GM23338 (cell line): ENCODE measurements around the gene NFATC2IP. TPM values are rescaled to one million over a fixed set of nuclear protein-coding genes. Genes with fewer than 3 reads are reported as not detected.

Source experiments
- ATAC-seq: fragments of 200-7000 bp; cut with Tn5 transposase; 3 replicates; pipeline ENCODE4 v1.9.1; 2020
- DNase-seq: peaks from one replicate; pipeline ENCODE4 v3.0.0-alpha.2; 2015; ENCODE audit warnings: low spot score
- H2AFZ ChIP-seq: fragments of 200-600 bp; sonication (generic); 2 replicates; pipeline ENCODE4 v1.8.0; 2016; ENCODE audit warnings: antibody characterized with exemption, mild to moderate bottlenecking, moderate library complexity
- H3F3A ChIP-seq: fragments of 200-600 bp; sonication (generic); replicated peaks from 2 replicates; pipeline ENCODE4 v1.8.0; 2017; ENCODE audit warnings: antibody characterized with exemption, mixed run types, low read depth
- H3K27ac ChIP-seq: fragments of 200-600 bp; sonication (generic); 2 replicates; pipeline ENCODE4 v1.6.1; 2016; ENCODE audit warnings: low read depth
- H3K27me3 ChIP-seq: fragments of 200-600 bp; sonication (generic); 2 replicates; pipeline ENCODE4 v1.8.0; 2016; ENCODE audit warnings: mild to moderate bottlenecking, mixed run types, moderate library complexity; ENCODE audit not compliant: insufficient read depth
- H3K36me3 ChIP-seq: fragments of 200-600 bp; sonication (generic); 2 replicates; pipeline ENCODE4 v1.8.0; 2016; ENCODE audit warnings: mild to moderate bottlenecking; ENCODE audit not compliant: insufficient read depth
- H3K4me1 ChIP-seq: fragments of 200-600 bp; sonication (generic); 2 replicates; pipeline ENCODE4 v1.8.0; 2016; ENCODE audit warnings: mild to moderate bottlenecking, moderate library complexity; ENCODE audit not compliant: insufficient read depth
- H3K4me2 ChIP-seq: fragments of 200-600 bp; sonication (generic); 2 replicates; pipeline ENCODE4 v1.7.1; 2017; ENCODE audit warnings: mixed run types
- H3K4me3 ChIP-seq: fragments of 200-600 bp; sonication (generic); 2 replicates; pipeline ENCODE4 v1.6.1; 2016; ENCODE audit warnings: mixed run types
- H3K79me2 ChIP-seq: fragments of 200-600 bp; sonication (generic); replicated peaks from 2 replicates; pipeline ENCODE4 v1.8.0; 2017; ENCODE audit warnings: mild to moderate bottlenecking; ENCODE audit not compliant: insufficient read depth
- H3K9me2 ChIP-seq: fragments of 200-600 bp; sonication (generic); 2 replicates; pipeline ENCODE4 v1.8.0; 2017; ENCODE audit not compliant: insufficient read depth
- H4K20me1 ChIP-seq: fragments of 200-600 bp; sonication (generic); replicated peaks from 2 replicates; pipeline ENCODE4 v1.8.0; 2017; ENCODE audit warnings: mild to moderate bottlenecking; ENCODE audit not compliant: insufficient read depth
- H3K27ac Mint-ChIP-seq: 2 replicates; pipeline ENCODE4 v1.8.0; 2020; ENCODE audit warnings: inconsistent platforms, mild to moderate bottlenecking, moderate library complexity, mixed read lengths
- H3K27me3 Mint-ChIP-seq: 3 replicates; pipeline ENCODE4 v1.8.0; 2022; ENCODE audit warnings: low read depth, mild to moderate bottlenecking, moderate library complexity, mixed read lengths, inconsistent platforms; ENCODE audit not compliant: insufficient read depth, poor library complexity
- H3K36me3 Mint-ChIP-seq: 3 replicates; pipeline ENCODE4 v1.8.0; 2021; ENCODE audit warnings: low read depth, mild to moderate bottlenecking, inconsistent platforms, moderate library complexity, mixed read lengths
- H3K4me1 Mint-ChIP-seq: 3 replicates; pipeline ENCODE4 v1.8.0; 2020; ENCODE audit warnings: mild to moderate bottlenecking, inconsistent platforms, mixed read lengths
- H3K4me3 Mint-ChIP-seq: 3 replicates; pipeline ENCODE4 v1.8.0; 2021; ENCODE audit warnings: moderate library complexity, mild to moderate bottlenecking, inconsistent platforms, mixed read lengths
- H3K9me3 Mint-ChIP-seq: 3 replicates; pipeline ENCODE4 v1.8.0; 2020; ENCODE audit warnings: moderate library complexity, mild to moderate bottlenecking, inconsistent platforms, mixed read lengths
- CREB1 ChIP-seq: fragments of 250-450 bp; sonication (Bioruptor Pico); IDR thresholded peaks from 2 replicates; pipeline ENCODE4 v1.5.0; 2020; ENCODE audit warnings: low read depth, mild to moderate bottlenecking, moderate library complexity
- CTCF ChIP-seq, 2 experiments: fragments of 200-600 bp in 1 of 2; sonication (generic) in 1 of 2; conservative IDR thresholded peaks; 2 replicates each; pipeline versions ENCODE4 v1.5.1 to v1.6.1; 2016 to 2017; ENCODE audit warnings: antibody characterized with exemption in 2 of 2, low read depth in 2 of 2, mild to moderate bottlenecking in 2 of 2, moderate library complexity in 1 of 2
- ETS1 ChIP-seq: IDR thresholded peaks from 2 replicates; pipeline ENCODE4 v1.6.1; 2016; ENCODE audit warnings: antibody characterized with exemption
- EZH2 ChIP-seq: fragments of 200-600 bp; sonication (generic); IDR thresholded peaks from one replicate; pipeline ENCODE4 v1.8.0; 2017; ENCODE audit warnings: antibody characterized with exemption, mild to moderate bottlenecking, low read depth; ENCODE audit not compliant: unreplicated experiment
- EZH2phosphoT487 ChIP-seq: fragments of 200-600 bp; sonication (generic); IDR thresholded peaks from one replicate; pipeline ENCODE4 v1.8.1; 2018; ENCODE audit warnings: antibody characterized with exemption; ENCODE audit not compliant: unreplicated experiment
- NANOG ChIP-seq: IDR thresholded peaks from 2 replicates; pipeline ENCODE4 v1.6.1; 2016; ENCODE audit warnings: antibody characterized with exemption, borderline replicate concordance
- POLR2AphosphoS5 ChIP-seq: IDR thresholded peaks from 2 replicates; pipeline ENCODE4 v1.6.1; 2016; ENCODE audit warnings: antibody characterized with exemption, low read depth
- REST ChIP-seq: IDR thresholded peaks from one replicate; pipeline ENCODE4 v1.6.1; 2018; ENCODE audit warnings: antibody characterized with exemption; ENCODE audit not compliant: unreplicated experiment
- STAT1 ChIP-seq: IDR thresholded peaks from one replicate; pipeline ENCODE4 v1.6.1; 2016; ENCODE audit warnings: antibody characterized with exemption; ENCODE audit not compliant: unreplicated experiment
- ZNF331 ChIP-seq: fragments of 250-450 bp; sonication (Bioruptor Pico); IDR thresholded peaks from 2 replicates; pipeline ENCODE4 v1.5.0; 2020; ENCODE audit warnings: low read depth, mild to moderate bottlenecking, moderate library complexity
- polyA plus RNA-seq: library from polyadenylated mRNA; unstranded; fragments of >200 nt; fragmentation: Nextera tagmentation; extraction: Ambion mirVana; gene quantifications from 2 replicates; pipeline ENCODE4 v1.2.1, GENCODE V29; 2016
- total RNA-seq: library from RNA; depleted of rRNA; stranded (reverse); fragments of >200 nt; shearing (Covaris generic); gene quantifications from 2 replicates; pipeline ENCODE4 v1.2.3, GENCODE V29; 2014
- TF ChIP-seq, protein P1 (sequence below): fragments of 250-450 bp; sonication (Bioruptor Pico); IDR thresholded peaks from 2 replicates; pipeline ENCODE4 v1.5.0; 2020; ENCODE audit warnings: mild to moderate bottlenecking, moderate library complexity

NFATC2IP gene
- total and polyA plus RNA-seq, 2 experiments from 2014 or later = 23.5 to 65.4 TPM

GRCh38 chr16:28986492-28986891 lies 35.8 kb downstream of the NFATC2IP start (continued):
- TF ChIP-seq, protein P1, sequence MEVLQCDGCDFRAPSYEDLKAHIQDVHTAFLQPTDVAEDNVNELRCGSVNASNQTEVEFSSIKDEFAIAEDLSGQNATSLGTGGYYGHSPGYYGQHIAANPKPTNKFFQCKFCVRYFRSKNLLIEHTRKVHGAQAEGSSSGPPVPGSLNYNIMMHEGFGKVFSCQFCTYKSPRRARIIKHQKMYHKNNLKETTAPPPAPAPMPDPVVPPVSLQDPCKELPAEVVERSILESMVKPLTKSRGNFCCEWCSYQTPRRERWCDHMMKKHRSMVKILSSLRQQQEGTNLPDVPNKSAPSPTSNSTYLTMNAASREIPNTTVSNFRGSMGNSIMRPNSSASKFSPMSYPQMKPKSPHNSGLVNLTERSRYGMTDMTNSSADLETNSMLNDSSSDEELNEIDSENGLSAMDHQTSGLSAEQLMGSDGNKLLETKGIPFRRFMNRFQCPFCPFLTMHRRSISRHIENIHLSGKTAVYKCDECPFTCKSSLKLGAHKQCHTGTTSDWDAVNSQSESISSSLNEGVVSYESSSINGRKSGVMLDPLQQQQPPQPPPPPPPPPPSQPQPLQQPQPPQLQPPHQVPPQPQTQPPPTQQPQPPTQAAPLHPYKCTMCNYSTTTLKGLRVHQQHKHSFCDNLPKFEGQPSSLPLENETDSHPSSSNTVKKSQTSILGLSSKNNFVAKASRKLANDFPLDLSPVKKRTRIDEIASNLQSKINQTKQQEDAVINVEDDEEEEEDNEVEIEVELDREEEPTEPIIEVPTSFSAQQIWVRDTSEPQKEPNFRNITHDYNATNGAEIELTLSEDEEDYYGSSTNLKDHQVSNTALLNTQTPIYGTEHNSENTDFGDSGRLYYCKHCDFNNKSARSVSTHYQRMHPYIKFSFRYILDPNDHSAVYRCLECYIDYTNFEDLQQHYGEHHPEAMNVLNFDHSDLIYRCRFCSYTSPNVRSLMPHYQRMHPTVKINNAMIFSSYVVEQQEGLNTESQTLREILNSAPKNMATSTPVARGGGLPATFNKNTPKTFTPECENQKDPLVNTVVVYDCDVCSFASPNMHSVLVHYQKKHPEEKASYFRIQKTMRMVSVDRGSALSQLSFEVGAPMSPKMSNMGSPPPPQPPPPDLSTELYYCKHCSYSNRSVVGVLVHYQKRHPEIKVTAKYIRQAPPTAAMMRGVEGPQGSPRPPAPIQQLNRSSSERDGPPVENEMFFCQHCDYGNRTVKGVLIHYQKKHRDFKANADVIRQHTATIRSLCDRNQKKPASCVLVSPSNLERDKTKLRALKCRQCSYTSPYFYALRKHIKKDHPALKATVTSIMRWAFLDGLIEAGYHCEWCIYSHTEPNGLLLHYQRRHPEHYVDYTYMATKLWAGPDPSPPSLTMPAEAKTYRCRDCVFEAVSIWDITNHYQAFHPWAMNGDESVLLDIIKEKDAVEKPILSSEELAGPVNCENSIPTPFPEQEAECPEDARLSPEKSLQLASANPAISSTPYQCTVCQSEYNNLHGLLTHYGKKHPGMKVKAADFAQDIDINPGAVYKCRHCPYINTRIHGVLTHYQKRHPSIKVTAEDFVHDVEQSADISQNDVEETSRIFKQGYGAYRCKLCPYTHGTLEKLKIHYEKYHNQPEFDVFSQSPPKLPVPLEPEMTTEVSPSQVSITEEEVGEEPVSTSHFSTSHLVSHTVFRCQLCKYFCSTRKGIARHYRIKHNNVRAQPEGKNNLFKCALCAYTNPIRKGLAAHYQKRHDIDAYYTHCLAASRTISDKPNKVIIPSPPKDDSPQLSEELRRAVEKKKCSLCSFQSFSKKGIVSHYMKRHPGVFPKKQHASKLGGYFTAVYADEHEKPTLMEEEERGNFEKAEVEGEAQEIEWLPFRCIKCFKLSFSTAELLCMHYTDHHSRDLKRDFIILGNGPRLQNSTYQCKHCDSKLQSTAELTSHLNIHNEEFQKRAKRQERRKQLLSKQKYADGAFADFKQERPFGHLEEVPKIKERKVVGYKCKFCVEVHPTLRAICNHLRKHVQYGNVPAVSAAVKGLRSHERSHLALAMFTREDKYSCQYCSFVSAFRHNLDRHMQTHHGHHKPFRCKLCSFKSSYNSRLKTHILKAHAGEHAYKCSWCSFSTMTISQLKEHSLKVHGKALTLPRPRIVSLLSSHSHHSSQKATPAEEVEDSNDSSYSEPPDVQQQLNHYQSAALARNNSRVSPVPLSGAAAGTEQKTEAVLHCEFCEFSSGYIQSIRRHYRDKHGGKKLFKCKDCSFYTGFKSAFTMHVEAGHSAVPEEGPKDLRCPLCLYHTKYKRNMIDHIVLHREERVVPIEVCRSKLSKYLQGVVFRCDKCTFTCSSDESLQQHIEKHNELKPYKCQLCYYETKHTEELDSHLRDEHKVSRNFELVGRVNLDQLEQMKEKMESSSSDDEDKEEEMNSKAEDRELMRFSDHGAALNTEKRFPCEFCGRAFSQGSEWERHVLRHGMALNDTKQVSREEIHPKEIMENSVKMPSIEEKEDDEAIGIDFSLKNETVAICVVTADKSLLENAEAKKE = no peak
- no peak for TF ChIP-seq EZH2
- TF ChIP-seq ZNF331 (CRISPR knock-in tag) = no peak
- no peak for TF ChIP-seq EZH2phosphoT487

- Histone ChIP-seq H3K9me2 (no peaks in the 10 kb centered on the region), H3K79me2 (no peaks in the 10 kb centered on the region), H3F3A (no peaks in the 10 kb centered on the region), H3K27me3 (no peaks in the 10 kb centered on the region), H3K4me1 (no peaks in the 10 kb centered on the region), H2AFZ (no peak overlapping the region), H3K27ac (no peak overlapping the region), H3K36me3 (0 out of 2 replicates have a peak, but pooled peaks cover 4% of the 10 kb centered on the region), H3K4me3 (no peak overlapping the region), H4K20me1 (no peaks in the 10 kb centered on the region), H3K4me2 (no peak overlapping the region)
- Mint-ChIP-seq H3K4me3 (no peak overlapping the region), H3K4me1 (no peaks in the 10 kb centered on the region), H3K36me3 (peaks cover 25% of the 10 kb centered on the region), H3K27ac (no peak overlapping the region), H3K9me3 (no peaks in the 10 kb centered on the region; the same call in 1 of the 3 replicates), H3K27me3 (peaks cover 14% of the 10 kb centered on the region)
- no peak for ATAC-seq
- DNase-seq = no peak
- no peak for TF ChIP-seq ETS1
- TF ChIP-seq POLR2AphosphoS5 = no peak
- no peak for TF ChIP-seq NANOG
- TF ChIP-seq CREB1 (CRISPR knock-in tag) = no peak
- TF ChIP-seq EZH2 = no peak
- TF ChIP-seq CTCF (conservative IDR thresholded peaks at IDR 0.05; ENCODE audit: low read depth in 2 of 2) = no peak
- no peak for TF ChIP-seq REST
- TF ChIP-seq ZNF331 (CRISPR knock-in tag) = no peak
- TF ChIP-seq STAT1 = no peak
Measured at GRCh38 chr16:28987170-28987853, 36.6 kb downstream of the NFATC2IP start.
